HG03064 (cell line): ENCODE measurements around the gene PIP4P1.
"Not testable (repeated sequence)": the region's sequence is repeated elsewhere in the genome, so short reads cannot be mapped to it uniquely, and the experiment has no call there.

Experiments used
- ATAC-seq: cut with Tn5 transposase; IDR thresholded peaks from one replicate; pipeline ENCODE4 v1.9.1; 2021; ENCODE audit warnings: low read depth; ENCODE audit not compliant: unreplicated experiment

PIP4P1 gene

DNA sequence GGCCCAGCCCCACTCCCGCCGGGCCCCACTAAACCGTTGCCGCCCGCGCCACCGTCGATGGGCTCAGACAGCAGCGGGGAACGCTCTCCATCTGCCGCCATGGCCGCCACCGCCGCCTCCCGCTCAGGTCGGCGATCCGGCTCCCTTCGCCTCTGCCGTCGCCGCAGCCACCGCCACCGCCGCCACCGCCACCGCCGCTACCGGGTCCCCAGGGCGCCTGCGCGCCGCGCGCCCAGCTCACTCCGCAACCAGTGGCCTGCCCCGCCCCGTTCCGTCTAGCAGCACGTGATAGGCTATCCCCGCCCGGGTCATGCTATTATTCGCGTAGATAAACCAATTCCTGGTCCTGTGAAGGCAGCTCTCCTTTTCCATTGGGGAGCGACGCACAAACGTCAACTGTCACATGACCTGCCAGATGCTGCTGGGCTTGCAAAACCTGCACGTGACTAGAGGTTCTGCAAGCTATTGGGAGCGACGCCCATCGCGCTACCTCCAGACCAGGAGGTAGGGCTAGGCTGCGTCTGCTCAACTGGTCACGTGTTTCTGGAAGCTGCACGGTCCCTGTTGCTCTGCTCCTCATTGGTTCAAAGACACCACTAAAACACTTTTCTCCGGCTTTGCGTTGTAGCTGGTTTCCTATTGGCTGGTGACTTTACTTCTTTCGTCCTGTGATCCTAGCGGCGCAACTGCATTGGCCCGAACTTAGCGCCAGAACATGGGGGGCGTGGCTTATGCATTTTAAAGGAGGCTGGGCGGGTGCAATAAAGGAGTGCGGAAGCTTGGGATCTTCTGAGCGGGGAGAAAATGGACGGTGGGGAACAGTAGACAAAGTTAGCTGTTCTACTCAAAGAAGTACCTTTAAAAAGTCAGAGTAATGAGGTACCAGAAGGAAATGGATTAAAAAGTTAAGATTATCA lies at the start of gene PIP4P1:
PIP4P1 (minus strand) TSS at position 210 of the 917 bp plus-strand sequence; CDS start at position 101, 109 bp downstream.
- ATAC-seq: peak; percentile 93

- no peak for ATAC-seq
Measured at GRCh38 chr14:20508367-20508766, 47.1 kb upstream of the PIP4P1 start.

DNA sequence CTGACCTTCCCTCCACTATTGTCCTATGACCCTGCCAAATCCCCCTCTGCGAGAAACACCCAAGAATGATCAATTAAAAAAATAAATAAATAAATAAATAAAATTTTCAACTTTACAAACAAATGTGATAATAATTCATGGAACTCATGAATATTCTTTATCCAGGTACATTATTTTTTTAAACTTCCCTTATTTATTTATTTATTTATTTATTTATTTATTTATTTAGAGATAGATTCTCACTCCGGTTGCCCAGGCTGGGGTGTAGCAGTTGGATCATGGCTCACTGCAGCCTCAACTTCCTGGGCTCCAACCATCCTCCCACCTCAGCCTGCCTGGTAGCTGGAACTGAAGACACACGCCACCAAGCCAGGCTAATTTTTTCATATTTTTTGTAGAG lies 46.3 kb upstream of the PIP4P1 start:
- not testable (repeated sequence) for ATAC-seq

DNA sequence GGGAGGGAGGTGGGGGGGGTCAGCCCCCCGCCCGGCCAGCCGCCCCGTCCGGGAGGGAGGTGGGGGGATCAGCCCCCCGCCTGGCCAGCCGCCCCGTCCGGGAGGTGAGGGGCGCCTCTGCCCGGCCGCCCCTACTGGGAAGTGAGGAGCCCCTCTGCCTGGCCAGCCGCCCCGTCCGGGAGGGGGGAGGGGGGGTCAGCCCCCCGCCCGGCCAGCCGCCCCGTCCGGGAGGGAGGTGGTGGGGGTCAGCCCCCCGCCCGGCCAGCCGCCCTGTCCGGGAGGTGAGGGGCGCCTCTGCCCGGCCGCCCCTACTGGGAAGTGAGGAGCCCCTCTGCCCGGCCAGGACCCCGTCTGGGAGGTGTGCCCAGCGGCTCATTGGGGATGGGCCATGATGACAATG lies 45.5 kb upstream of the PIP4P1 start:
- ATAC-seq: not testable (repeated sequence)

DNA sequence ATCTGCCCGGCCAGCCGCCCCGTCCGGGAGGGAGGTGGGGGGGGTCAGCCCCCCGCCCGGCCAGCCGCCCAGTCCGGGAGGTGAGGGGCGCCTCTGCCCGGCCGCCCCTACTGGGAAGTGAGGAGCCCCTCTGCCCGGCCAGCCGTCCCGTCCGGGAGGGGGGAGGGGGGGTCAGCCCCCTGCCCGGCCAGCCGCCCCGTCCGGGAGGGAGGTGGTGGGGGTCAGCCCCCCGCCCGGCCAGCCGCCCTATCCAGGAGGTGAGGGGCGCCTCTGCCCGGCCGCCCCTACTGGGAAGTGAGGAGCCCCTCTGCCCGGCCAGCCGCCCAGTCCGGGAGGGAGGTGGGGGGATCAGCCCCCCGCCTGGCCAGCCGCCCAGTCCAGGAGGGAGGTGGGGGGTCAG lies 45.0 kb upstream of the PIP4P1 start:
- not testable (repeated sequence) for ATAC-seq

DNA sequence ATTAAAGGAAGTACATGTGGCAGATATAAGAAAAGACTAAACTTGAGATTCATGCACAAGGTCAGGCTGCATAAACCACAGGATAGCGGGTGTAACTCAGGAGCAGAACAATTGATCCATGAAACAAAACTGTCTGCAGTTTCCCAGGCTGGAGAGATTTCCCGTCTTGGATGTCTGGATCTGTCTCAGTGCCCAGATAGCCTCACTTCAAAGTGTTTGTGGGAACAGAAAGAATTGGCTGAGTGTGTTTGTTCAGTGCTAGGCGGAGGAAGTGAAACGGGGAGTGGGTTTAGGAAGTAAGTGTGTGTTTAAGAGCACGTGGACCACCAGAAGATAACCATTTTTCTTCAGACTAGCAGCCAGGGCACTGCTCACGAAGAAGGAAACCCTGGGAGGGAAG lies 42.7 kb upstream of the PIP4P1 start:
- no peak for ATAC-seq

DNA sequence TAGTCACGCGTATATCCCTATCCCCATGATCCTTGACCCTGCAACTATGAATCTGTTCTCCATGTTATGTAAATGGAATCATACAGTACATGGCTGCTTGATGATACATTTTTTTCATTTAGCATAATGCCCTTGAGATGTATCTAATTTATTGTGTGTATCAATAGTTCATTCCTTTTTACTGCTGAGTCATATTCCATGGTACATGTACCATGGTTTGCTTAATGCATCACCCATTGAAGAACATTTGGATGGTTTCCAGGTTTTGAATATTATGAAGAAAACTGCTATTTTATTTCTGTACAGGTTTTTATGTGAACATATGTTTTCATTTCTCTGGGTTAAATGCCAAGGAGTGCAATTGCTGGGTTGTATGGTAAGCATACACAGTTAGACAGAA lies 40.1 kb upstream of the PIP4P1 start:
- no peak for ATAC-seq

GRCh38 chr14:20499881-20500280 lies 38.6 kb upstream of the PIP4P1 start:
- no peak for ATAC-seq

DNA sequence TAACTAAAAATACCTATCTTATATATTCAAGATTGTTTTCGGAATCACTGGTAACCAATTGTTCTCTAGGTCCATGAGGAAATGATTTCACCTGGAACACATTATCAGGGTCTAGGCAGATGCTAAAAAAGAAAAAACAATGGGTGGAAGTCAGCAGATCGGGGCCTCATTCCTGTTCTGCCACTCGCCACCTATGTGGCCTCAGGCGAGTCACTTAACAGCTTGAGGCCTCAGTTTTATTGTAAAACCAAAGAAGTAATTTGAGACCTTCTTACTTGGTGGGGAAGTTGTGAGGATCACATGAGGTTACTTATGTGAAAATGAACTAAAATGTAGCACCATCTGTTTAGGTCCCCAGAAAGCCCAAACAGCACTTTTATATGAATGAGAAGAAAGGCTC lies 37.9 kb upstream of the PIP4P1 start:
- ATAC-seq: no peak

DNA sequence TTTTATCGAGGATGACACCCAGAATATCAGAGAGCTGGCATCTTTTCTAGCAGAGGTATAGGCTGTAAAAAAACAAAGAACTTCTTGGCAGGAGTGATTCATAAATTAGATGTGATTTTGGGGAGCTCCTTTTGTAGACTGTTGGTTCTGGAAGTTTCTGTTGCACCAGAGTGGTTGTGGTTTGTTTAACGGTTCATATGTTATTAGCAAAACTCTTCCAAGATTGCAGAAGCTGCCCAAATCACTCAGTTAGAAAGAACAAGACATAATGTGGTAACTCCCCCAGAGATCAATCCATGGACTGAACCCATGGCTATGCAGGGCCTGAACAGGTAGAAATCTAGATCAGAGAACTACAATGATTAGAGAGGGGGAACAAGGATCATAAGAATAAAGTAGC lies 37.4 kb upstream of the PIP4P1 start:
- no peak for ATAC-seq

DNA sequence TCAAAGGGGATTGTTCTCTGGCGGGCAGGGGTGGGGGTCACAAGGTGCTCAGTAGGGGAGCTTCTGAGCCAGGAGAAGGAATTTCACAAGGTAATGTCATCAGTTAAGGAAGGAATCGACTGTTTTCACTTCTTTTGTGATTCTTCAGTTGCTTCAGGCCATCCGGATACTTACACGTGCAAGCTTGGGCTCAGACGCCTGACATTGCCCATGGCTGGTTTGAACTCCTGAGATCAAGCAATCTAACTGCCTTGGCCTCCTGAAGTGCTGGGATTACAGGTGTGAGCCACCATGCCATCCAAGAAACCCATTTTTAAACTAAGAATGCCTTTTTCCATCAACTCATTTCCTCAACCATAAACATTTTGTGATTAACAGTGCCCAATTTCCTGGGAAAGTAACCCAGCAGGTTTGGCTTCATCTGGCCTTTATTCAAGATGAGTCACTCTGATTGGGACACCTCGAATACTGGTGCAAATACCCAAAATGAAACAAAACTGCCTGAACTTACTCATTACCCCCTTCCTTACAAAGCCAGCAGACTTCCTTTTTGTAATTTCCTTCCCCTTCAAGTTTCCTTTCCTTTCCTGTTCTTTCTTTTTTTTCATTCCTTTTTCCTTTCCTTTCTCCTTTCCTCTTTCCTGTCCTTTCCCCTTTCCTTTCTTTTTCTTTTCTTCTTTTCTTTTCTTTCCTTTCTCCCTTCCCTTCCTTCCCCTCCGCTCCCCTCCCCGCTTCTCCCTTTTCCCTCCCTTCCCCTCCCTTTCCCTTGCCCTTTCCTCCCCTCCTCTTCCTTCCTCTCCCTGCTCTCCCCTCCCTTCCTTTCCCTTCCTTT lies 33.9 kb upstream of the PIP4P1 start:
- no peak for ATAC-seq

- no peak for ATAC-seq
Measured at GRCh38 chr14:20493634-20494033, 32.4 kb upstream of the PIP4P1 start.

GRCh38 chr14:20492486-20492885 lies 31.3 kb upstream of the PIP4P1 start:
- no peak for ATAC-seq

- ATAC-seq: no peak
Measured at GRCh38 chr14:20490563-20490962, 29.3 kb upstream of the PIP4P1 start.

DNA sequence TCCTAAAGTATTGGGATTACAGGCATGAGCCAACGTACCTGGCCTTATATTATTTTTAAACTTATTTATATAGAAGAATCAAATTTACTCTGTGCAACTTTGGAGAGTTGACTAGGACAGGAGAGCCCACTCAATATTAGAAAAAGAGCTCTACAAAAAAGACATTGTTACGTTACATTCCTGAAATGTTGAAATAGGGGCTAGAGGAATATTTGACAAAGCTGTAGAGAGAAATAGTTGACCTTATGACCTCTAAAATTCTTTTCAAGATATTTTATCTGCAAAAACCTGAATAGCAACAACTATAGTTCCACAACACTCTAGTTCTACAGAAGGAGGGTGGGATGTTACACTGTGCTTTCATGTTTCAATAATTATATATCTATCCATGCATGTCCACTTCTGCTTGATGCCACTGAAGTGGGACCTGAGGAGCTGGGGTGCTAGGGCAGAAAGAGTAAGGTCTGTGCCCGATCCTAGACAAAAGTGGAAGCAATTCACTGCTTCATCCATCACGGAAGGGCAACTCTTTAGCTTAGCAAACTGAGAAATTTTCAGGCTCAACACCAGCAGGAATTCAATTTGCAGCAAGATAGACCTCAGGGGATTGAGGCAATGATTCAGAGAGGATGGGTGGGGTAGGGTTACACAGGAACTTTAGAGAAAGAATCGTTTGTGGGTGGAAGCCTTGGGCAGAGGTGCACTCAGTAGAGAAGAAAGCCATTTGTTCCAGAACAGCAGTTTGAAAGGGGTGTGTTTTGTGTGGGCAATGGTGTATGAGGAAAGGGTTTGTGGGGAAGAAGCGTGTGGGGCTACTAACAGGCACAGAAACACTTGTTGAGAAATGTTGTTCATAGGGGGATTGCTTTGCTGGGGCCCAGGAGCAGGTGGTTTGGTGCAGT lies 28.1 kb upstream of the PIP4P1 start:
- no peak for ATAC-seq

- ATAC-seq: no peak
Measured at GRCh38 chr14:20487396-20487725, 26.1 kb upstream of the PIP4P1 start.

GRCh38 chr14:20486684-20487395 lies 25.6 kb upstream of the PIP4P1 start:
- ATAC-seq: no peak

GRCh38 chr14:20485900-20486299 lies 24.7 kb upstream of the PIP4P1 start:
- ATAC-seq: no peak

DNA sequence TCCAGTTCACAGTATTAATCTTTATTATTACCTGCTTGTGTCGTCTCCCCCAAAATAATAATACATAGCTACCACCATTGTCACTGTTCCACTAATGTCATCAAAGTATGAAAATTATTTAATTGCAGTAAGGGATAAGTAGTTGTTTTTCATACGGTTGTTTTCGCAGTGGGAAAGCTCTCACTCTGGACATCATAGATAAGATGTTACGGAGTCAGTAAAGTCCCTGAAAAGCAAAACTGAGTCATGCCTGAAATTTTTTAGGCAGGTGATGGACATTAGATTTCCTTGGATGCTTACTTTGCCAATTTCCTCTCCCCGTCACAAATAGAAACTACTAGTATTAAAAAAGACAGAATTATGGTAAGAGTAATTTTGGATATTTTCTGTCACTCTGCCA lies 21.1 kb upstream of the PIP4P1 start:
- ATAC-seq: no peak

DNA sequence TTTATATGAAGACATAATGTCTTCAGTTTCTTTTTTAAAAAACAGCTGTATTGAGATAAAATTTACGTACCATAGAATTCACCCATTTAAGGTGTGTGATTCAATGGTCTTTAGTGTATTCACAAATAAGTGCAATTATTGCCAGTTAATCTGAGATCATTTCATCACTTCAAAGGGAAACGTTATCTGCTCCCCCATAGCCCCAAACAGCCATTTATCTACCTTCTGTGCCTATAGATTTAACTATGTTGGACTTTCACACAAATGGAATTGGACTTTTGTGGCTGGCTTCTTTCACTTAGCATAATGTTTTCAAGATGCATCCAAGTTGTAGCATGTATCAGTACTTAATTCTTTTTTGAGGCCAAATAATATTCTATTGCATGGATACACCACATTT lies 17.7 kb upstream of the PIP4P1 start:
- ATAC-seq: no peak
